ENCODE results near the gene CCM2.

Gene CCM2

GRCh38 chr7:45076946-45077345 lies 76.9 kb downstream of the CCM2 start:
- ATAC-seq (ENCODE audit: low read depth) (no peak), DNase-seq (ENCODE audit: low spot score) (no peak)
- Histone ChIP-seq H3K27me3 (ENCODE audit: insufficient read depth, poor library complexity, severe bottlenecking) (no peaks in the 10 kb centered on the region), H3K9me3 (ENCODE audit: severe bottlenecking) (no peaks in the 10 kb centered on the region), H3K36me3 (ENCODE audit: low read depth) (peaks cover 20% of the 10 kb centered on the region), H3K4me1 (ENCODE audit: insufficient read depth, poor library complexity, severe bottlenecking) (no peaks in the 10 kb centered on the region), H3K4me3 (ENCODE audit: severe bottlenecking) (no peak overlapping the region), H3K27ac (ENCODE audit: poor library complexity, severe bottlenecking) (no peak overlapping the region)
- no peak for TF ChIP-seq CTCF (IDR thresholded peaks at IDR 0.05; ENCODE audit: poor library complexity, severe bottlenecking)

- Histone ChIP-seq H3K9me3 (ENCODE audit: severe bottlenecking) (no peaks in the 10 kb centered on the region), H3K4me1 (ENCODE audit: insufficient read depth, poor library complexity, severe bottlenecking) (peaks cover under 1% of the 10 kb centered on the region), H3K27me3 (ENCODE audit: insufficient read depth, poor library complexity, severe bottlenecking) (no peaks in the 10 kb centered on the region), H3K27ac (ENCODE audit: poor library complexity, severe bottlenecking) (no peak overlapping the region), H3K36me3 (ENCODE audit: low read depth) (peaks cover 17% of the 10 kb centered on the region), H3K4me3 (ENCODE audit: severe bottlenecking) (no peak overlapping the region)
- TF ChIP-seq CTCF (IDR thresholded peaks at IDR 0.05; ENCODE audit: poor library complexity, severe bottlenecking) = no peak
- ATAC-seq (ENCODE audit: low read depth) (no peak), DNase-seq (ENCODE audit: low spot score) (no peak)
Measured at GRCh38 chr7:45077579-45077978, 77.6 kb downstream of the CCM2 start.

GRCh38 chr7:45078125-45078681 lies 78.2 kb downstream of the CCM2 start:
- ATAC-seq (ENCODE audit: low read depth) (no peak), DNase-seq (ENCODE audit: low spot score) (no peak)
- Histone ChIP-seq H3K27ac (ENCODE audit: poor library complexity, severe bottlenecking) (no peak overlapping the region), H3K4me3 (ENCODE audit: severe bottlenecking) (no peak overlapping the region), H3K27me3 (ENCODE audit: insufficient read depth, poor library complexity, severe bottlenecking) (no peaks in the 10 kb centered on the region), H3K9me3 (ENCODE audit: severe bottlenecking) (no peaks in the 10 kb centered on the region), H3K4me1 (ENCODE audit: insufficient read depth, poor library complexity, severe bottlenecking) (peaks cover 5% of the 10 kb centered on the region), H3K36me3 (ENCODE audit: low read depth) (peaks cover 15% of the 10 kb centered on the region)
- TF ChIP-seq CTCF (IDR thresholded peaks at IDR 0.05; ENCODE audit: poor library complexity, severe bottlenecking) = no peak

- DNase-seq (ENCODE audit: low spot score) (no peak), ATAC-seq (ENCODE audit: low read depth) (peak; percentile 14; the same call in 1 of the 3 replicates)
- peaks cover 5% of the 10 kb centered on the region for H3K4me1 ChIP-seq (ENCODE audit: insufficient read depth, poor library complexity, severe bottlenecking)
Measured at GRCh38 chr7:45080265-45080957, 80.4 kb downstream of the CCM2 start.

More at GRCh38 chr7:45080265-45080957, 80.4 kb downstream of the CCM2 start:
- Histone ChIP-seq H3K9me3 (ENCODE audit: severe bottlenecking) (no peaks in the 10 kb centered on the region), H3K27ac (ENCODE audit: poor library complexity, severe bottlenecking) (no peak overlapping the region), H3K4me3 (ENCODE audit: severe bottlenecking) (no peak overlapping the region), H3K27me3 (ENCODE audit: insufficient read depth, poor library complexity, severe bottlenecking) (no peaks in the 10 kb centered on the region), H3K36me3 (ENCODE audit: low read depth) (no peaks in the 10 kb centered on the region)
- TF ChIP-seq CTCF (IDR thresholded peaks at IDR 0.05; ENCODE audit: poor library complexity, severe bottlenecking) = no peak

All from RWPE2 (cell line).